Measurements from ENCODE around the gene CMSS1. TPM values are rescaled to one million over a fixed set of nuclear protein-coding genes. Genes with fewer than 3 reads are reported as not detected.
A peak's percentile ranks its signal among the peaks of the same experiment; 100 is the strongest.

CMSS1 gene
- total and polyA plus RNA-seq, 2 of the 13 experiments (the other 11 are each of a cell fraction or from before 2014, with no cell fraction given) = 6.4 to 48.7 TPM

GRCh38 chr3:100097919-100098783 lies 280.5 kb downstream of the CMSS1 start (continued):
- TF ChIP-seq ZNF761 (CRISPR knock-in tag; conservative IDR thresholded peaks at IDR 0.05) (no peak), ISL2 (CRISPR knock-in tag; IDR thresholded peaks at IDR 0.05) (peak; percentile 77), LRRFIP1 (CRISPR knock-in tag; conservative IDR thresholded peaks at IDR 0.05) (no peak), GABPB1 (CRISPR knock-in tag; IDR thresholded peaks at IDR 0.05) (no peak), PRMT3 (CRISPR knock-in tag; IDR thresholded peaks at IDR 0.05; ENCODE audit: borderline replicate concordance, low read depth) (no peak), ELK4 (CRISPR knock-in tag; IDR thresholded peaks at IDR 0.05; ENCODE audit: borderline replicate concordance) (no peak), ZNF780A (CRISPR knock-in tag; IDR thresholded peaks at IDR 0.05) (no peak), SKIL (CRISPR knock-in tag; IDR thresholded peaks at IDR 0.05; ENCODE audit: borderline replicate concordance) (no peak), ZNF282 (IDR thresholded peaks at IDR 0.05; ENCODE audit: partially characterized antibody) (no peak), HNRNPLL (IDR thresholded peaks at IDR 0.05; ENCODE audit: low read depth, low read length, poor library complexity, severe bottlenecking) (no peak), ZNF292 (CRISPR knock-in tag; IDR thresholded peaks at IDR 0.05; ENCODE audit: borderline replicate concordance, low read depth) (peak; percentile 91), ZSCAN31 (CRISPR knock-in tag; IDR thresholded peaks at IDR 0.05; ENCODE audit: low read depth) (no peak), ZNF138 (CRISPR knock-in tag; IDR thresholded peaks at IDR 0.05; ENCODE audit: low read depth) (no peak), ZNF576 (CRISPR knock-in tag; IDR thresholded peaks at IDR 0.05) (no peak), ZIK1 (CRISPR knock-in tag; IDR thresholded peaks at IDR 0.05; ENCODE audit: borderline replicate concordance, low read depth) (no peak), ZMAT5 (CRISPR knock-in tag; IDR thresholded peaks at IDR 0.05; ENCODE audit: borderline replicate concordance, low read depth) (no peak), NR0B2 (CRISPR knock-in tag; IDR thresholded peaks at IDR 0.05) (no peak), ZFY (CRISPR knock-in tag; IDR thresholded peaks at IDR 0.05) (no peak), ZNF740 (CRISPR knock-in tag; IDR thresholded peaks at IDR 0.05) (no peak), CAMTA2 (CRISPR knock-in tag; IDR thresholded peaks at IDR 0.05; ENCODE audit: borderline replicate concordance) (no peak), CHD4 (IDR thresholded peaks at IDR 0.05; ENCODE audit: borderline replicate concordance, low read length) (no peak; the same call in 1 of the 2 replicates)

Data from HepG2 (cell line).